ENCODE results near the gene CLDN2.
"Not testable (repeated sequence)": the region's sequence is repeated elsewhere in the genome, so short reads cannot be mapped to it uniquely, and the experiment has no call there.

Gene CLDN2

GRCh38 chrX:106919932-106920452 lies at the start of gene CLDN2:
CLDN2 (plus strand) TSS chrX:106920402; CDS start chrX:106928229, 7,827 bp downstream.
- no peak for DNase-seq

- not testable (repeated sequence) for DNase-seq
These were observed 47.4 kb upstream of the CLDN2 start for GRCh38 chrX:106872796-106873195.

GRCh38 chrX:106874075-106874474 lies 46.1 kb upstream of the CLDN2 start:
- DNase-seq: peak; percentile 33 to 43

GRCh38 chrX:106875151-106875550 lies 45.1 kb upstream of the CLDN2 start:
- no peak for DNase-seq

GRCh38 chrX:106889468-106889867 lies 30.7 kb upstream of the CLDN2 start:
- DNase-seq: no peak

- no peak for DNase-seq
These were observed 28.3 kb upstream of the CLDN2 start for GRCh38 chrX:106891762-106892460.

GRCh38 chrX:106894392-106894909 lies 25.8 kb upstream of the CLDN2 start:
- DNase-seq: peak; percentile 77 to 78

GRCh38 chrX:106894978-106895452 lies 25.2 kb upstream of the CLDN2 start:
- no peak for DNase-seq

GRCh38 chrX:106897259-106897658 lies 22.9 kb upstream of the CLDN2 start:
- DNase-seq: no peak

GRCh38 chrX:106898462-106898861 lies 21.7 kb upstream of the CLDN2 start:
- DNase-seq: peak; percentile 32 to 63

- DNase-seq: no peak
These were observed 20.9 kb upstream of the CLDN2 start for GRCh38 chrX:106899276-106899675.

- DNase-seq: no peak
These were observed 20.4 kb upstream of the CLDN2 start for GRCh38 chrX:106899841-106900240.

GRCh38 chrX:106901341-106901740 lies 18.9 kb upstream of the CLDN2 start:
- DNase-seq: no peak

GRCh38 chrX:106901781-106902219 lies 18.4 kb upstream of the CLDN2 start:
- no peak for DNase-seq

GRCh38 chrX:106902684-106903083 lies 17.5 kb upstream of the CLDN2 start:
- no peak for DNase-seq

GRCh38 chrX:106903291-106903824 lies 16.8 kb upstream of the CLDN2 start, which contains the start of gene RIPPLY1:
RIPPLY1 (minus strand) TSS chrX:106903341; CDS start chrX:106903287, 54 bp downstream.
- DNase-seq: no peak

GRCh38 chrX:106903856-106904528 lies 16.2 kb upstream of the CLDN2 start:
- DNase-seq: no peak

- DNase-seq: no peak
These were observed 15.0 kb upstream of the CLDN2 start for GRCh38 chrX:106905064-106905708.

GRCh38 chrX:106906361-106906760 lies 13.8 kb upstream of the CLDN2 start:
- no peak for DNase-seq

- DNase-seq: no peak
These were observed 7.3 kb upstream of the CLDN2 start for GRCh38 chrX:106912864-106913263.

GRCh38 chrX:106917830-106918500 lies 2.2 kb upstream of the CLDN2 start:
- DNase-seq: peak in 1 of 2 experiments; percentile 34

GRCh38 chrX:106921637-106922036 lies 1.4 kb downstream of the CLDN2 start:
- DNase-seq: no peak

Measured in NCI-H2081 (cell line).